Prostate gland (tissue), 2 donors: ENCODE measurements around the gene PCK1.

Experiments used
- CTCF ChIP-seq, 4 experiments: fragments of 200-600 bp in 2 of 4; fragments of 450-650 bp in 2 of 4; sonication (generic) in 2 of 4; IDR thresholded peaks; 1 replicate in 3 of 4; 2 replicates in 1 of 4; pipeline ENCODE4 v1.5.1; 2016 to 2019; ENCODE audit warnings: antibody characterized with exemption in 4 of 4, mild to moderate bottlenecking in 2 of 4, moderate library complexity in 2 of 4
- POLR2A ChIP-seq: fragments of 450-650 bp; IDR thresholded peaks from one replicate; pipeline ENCODE4 v1.6.1; 2016; ENCODE audit warnings: antibody characterized with exemption, mild to moderate bottlenecking
- POLR2AphosphoS5 ChIP-seq: sonication (generic); formaldehyde crosslinking; IDR thresholded peaks from one replicate; pipeline ENCODE4 v1.6.1; 2017; ENCODE audit warnings: antibody characterized with exemption

DNA sequence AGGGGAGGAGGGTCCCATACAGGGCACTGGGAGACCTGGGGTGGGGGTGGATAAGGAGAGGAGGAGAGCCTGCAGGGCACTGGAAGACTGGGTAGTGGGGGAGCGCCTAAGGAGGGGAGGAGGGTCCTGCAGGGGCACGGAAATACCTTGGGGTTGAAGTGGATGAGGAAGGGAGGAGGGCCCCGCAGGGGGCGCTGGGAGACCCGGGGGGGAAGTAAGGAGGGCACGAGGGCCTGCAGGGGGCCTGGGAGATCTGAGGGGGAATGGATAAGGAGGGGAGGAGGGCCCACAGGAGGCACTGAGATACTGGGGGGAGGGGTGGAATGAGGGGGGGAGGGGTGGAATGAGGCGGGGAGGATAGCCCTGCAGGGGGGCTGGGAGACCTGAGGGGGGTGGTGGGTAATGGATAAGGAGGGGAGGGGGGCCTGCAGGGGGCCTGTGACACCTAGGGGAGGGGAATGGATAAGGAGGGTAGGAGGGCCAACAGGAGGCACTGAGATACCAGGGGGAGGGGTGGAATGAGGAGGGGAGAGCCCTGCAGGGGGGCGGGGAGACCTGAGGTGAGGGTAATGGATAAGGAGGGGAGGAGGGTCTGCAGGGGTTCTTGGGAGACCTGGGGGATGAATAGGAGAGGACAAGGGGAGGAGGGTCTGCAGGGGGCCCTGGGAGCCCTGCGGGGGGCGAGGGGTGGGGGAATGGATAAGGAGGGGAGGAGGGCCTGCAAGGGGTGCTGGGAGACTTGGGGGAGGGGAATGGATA is 35.4 kb upstream of the PCK1 start:
- no peak for TF ChIP-seq POLR2A
- TF ChIP-seq CTCF (IDR thresholded peaks at IDR 0.05), result no peak
- TF ChIP-seq POLR2AphosphoS5, result no peak
